Activated T-cell treated with anti-CD3 and anti-CD28 coated beads for 4 hours (primary cell): ENCODE measurements around the gene DSCAM.

ENCODE experiments used
- DNase-seq: peaks from one replicate; pipeline ENCODE4 v3.0.0-alpha.2; 2020

Gene DSCAM

GRCh38 chr21:40839521-40839920, 7.4 kb downstream of the DSCAM start:
- DNase-seq: no peak

GRCh38 chr21:40837456-40837855, 9.5 kb downstream of the DSCAM start:
- no peak for DNase-seq

GRCh38 chr21:40835184-40835694, 11.7 kb downstream of the DSCAM start:
- DNase-seq: no peak

- DNase-seq: no peak
Observed at GRCh38 chr21:40833184-40833583, 13.8 kb downstream of the DSCAM start.

GRCh38 chr21:40832316-40832715, 14.6 kb downstream of the DSCAM start:
- DNase-seq: no peak

GRCh38 chr21:40830836-40831235, 16.1 kb downstream of the DSCAM start:
- no peak for DNase-seq

- no peak for DNase-seq
Observed at GRCh38 chr21:40829791-40830190, 17.2 kb downstream of the DSCAM start.

GRCh38 chr21:40829308-40829707, 17.6 kb downstream of the DSCAM start:
- DNase-seq: no peak

- DNase-seq: no peak
Observed at GRCh38 chr21:40827509-40827908, 19.4 kb downstream of the DSCAM start.

- no peak for DNase-seq
Observed at GRCh38 chr21:40819071-40819900, 27.7 kb downstream of the DSCAM start.

GRCh38 chr21:40813918-40814317, 33.0 kb downstream of the DSCAM start:
- no peak for DNase-seq

GRCh38 chr21:40809673-40810197, 37.2 kb downstream of the DSCAM start:
- DNase-seq: no peak

- DNase-seq: no peak
Observed at GRCh38 chr21:40803101-40803500, 43.9 kb downstream of the DSCAM start.

GRCh38 chr21:40800126-40800525, 46.8 kb downstream of the DSCAM start:
- no peak for DNase-seq

GRCh38 chr21:40797891-40798290, 49.1 kb downstream of the DSCAM start:
- no peak for DNase-seq

GRCh38 chr21:40797410-40797809, 49.5 kb downstream of the DSCAM start:
- no peak for DNase-seq

- no peak for DNase-seq
Observed at GRCh38 chr21:40796464-40796863, 50.5 kb downstream of the DSCAM start.

- DNase-seq: no peak
Observed at GRCh38 chr21:40795313-40795712, 51.6 kb downstream of the DSCAM start.

GRCh38 chr21:40792691-40793456, 54.1 kb downstream of the DSCAM start:
- no peak for DNase-seq

- DNase-seq: no peak
Observed at GRCh38 chr21:40788635-40789034, 58.3 kb downstream of the DSCAM start.

GRCh38 chr21:40783404-40783803, 63.6 kb downstream of the DSCAM start:
- DNase-seq: no peak

GRCh38 chr21:40770435-40771055, 76.4 kb downstream of the DSCAM start:
- no peak for DNase-seq

- no peak for DNase-seq
Observed at GRCh38 chr21:40769231-40769630, 77.7 kb downstream of the DSCAM start.
